Esophagus squamous epithelium (tissue), 4 donors: ENCODE measurements around the gene TAF4B.

ENCODE experiments used
- POLR2A ChIP-seq, 4 donors: fragments of 450-650 bp; IDR thresholded peaks; one replicate each; pipeline ENCODE4 v1.6.1; 2017; ENCODE audit warnings: antibody characterized with exemption in 4 of 4, mild to moderate bottlenecking in 4 of 4, moderate library complexity in 3 of 4
- TF ChIP-seq, protein P1 (sequence below), 6 experiments: fragments of 450-650 bp in 4 of 6; fragments of 200-600 bp in 2 of 6; sonication (generic) in 2 of 6; IDR thresholded peaks; one replicate each; pipeline ENCODE4 v1.5.1; 2016 to 2019; ENCODE audit warnings: antibody characterized with exemption in 6 of 6, mild to moderate bottlenecking in 4 of 6, moderate library complexity in 4 of 6

DNA sequence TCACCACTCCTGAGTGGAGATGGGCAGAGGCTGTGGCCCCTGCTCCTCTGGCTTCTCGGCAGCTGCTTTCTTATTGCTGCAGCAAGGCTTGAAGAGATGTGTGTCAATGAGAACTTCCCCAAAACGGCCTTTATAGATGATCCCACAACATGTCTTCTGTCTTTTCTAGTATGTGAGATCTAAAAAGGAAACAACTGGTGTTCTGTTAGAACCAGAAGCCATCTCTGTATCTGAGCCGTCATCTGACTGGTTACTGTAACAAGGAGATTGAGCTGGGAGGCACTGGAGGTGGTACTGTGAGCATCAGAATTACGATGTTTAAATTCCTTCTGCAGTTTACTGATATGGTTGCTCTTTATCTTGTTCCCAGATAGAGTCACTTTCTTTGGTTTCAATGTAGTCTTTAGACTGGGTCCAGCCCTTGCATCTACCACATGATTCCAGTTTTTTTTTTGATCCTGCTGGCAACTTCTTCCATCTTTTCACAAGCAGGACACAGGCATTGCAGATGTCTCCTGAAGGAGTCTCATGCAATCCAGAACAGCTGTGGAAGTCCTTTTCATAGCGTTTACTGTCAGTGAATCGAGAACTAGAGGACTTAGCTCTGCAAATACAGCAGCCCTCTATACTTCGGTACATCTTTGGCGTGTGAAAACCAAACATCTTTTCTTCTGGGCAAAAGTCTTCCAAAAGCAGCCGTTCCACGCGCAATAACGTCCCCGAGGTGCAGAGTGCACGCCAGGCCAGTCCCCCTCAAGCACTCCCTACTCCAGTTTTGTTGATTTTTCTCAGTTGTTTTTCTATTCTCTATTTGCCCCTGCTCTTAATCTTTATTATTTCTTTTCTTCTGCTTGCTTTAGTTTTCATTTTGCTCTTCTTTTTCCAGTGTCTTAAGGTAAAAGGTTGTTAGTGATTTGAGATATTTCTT is 29.7 kb downstream of the TAF4B start:
- TF ChIP-seq, protein P1, sequence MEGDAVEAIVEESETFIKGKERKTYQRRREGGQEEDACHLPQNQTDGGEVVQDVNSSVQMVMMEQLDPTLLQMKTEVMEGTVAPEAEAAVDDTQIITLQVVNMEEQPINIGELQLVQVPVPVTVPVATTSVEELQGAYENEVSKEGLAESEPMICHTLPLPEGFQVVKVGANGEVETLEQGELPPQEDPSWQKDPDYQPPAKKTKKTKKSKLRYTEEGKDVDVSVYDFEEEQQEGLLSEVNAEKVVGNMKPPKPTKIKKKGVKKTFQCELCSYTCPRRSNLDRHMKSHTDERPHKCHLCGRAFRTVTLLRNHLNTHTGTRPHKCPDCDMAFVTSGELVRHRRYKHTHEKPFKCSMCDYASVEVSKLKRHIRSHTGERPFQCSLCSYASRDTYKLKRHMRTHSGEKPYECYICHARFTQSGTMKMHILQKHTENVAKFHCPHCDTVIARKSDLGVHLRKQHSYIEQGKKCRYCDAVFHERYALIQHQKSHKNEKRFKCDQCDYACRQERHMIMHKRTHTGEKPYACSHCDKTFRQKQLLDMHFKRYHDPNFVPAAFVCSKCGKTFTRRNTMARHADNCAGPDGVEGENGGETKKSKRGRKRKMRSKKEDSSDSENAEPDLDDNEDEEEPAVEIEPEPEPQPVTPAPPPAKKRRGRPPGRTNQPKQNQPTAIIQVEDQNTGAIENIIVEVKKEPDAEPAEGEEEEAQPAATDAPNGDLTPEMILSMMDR (IDR thresholded peaks at IDR 0.05): no peak
- TF ChIP-seq POLR2A (IDR thresholded peaks at IDR 0.05): no peak
